ENCODE results near the gene DSCAML1. TPM values are rescaled to one million over a fixed set of nuclear protein-coding genes. Genes with fewer than 3 reads are reported as not detected.

The DSCAML1 gene
- total RNA-seq, 1 donor from 2014 or later, result 0.95 TPM

GRCh38 chr11:117431436-117431835 is 365.6 kb downstream of the DSCAML1 start:
- ATAC-seq (no peak), DNase-seq (no peak)
- no peak for TF ChIP-seq CTCF (IDR thresholded peaks at IDR 0.05)
- Histone ChIP-seq H3K4me3 (no peak overlapping the region), H3K36me3 (no peaks in the 10 kb centered on the region), H3K27me3 (ENCODE audit: low read depth) (no peaks in the 10 kb centered on the region), H3K27ac (no peak overlapping the region), H3K9me3 (no peaks in the 10 kb centered on the region), H3K4me1 (no peaks in the 10 kb centered on the region)
- intact Hi-C loops (cut with DNase I), result no loop called here

GRCh38 chr11:117430293-117430955 is 366.6 kb downstream of the DSCAML1 start:
- Histone ChIP-seq H3K36me3 (no peaks in the 10 kb centered on the region), H3K27me3 (ENCODE audit: low read depth) (no peaks in the 10 kb centered on the region), H3K9me3 (no peaks in the 10 kb centered on the region), H3K4me3 (no peak overlapping the region), H3K4me1 (no peaks in the 10 kb centered on the region), H3K27ac (no peak overlapping the region)
- no peak for ATAC-seq
- TF ChIP-seq CTCF (IDR thresholded peaks at IDR 0.05), result no peak
- DNase-seq, result no peak
- intact Hi-C loops (cut with DNase I), result no loop called here

- ATAC-seq (no peak), DNase-seq (no peak)
- Histone ChIP-seq H3K4me3 (no peak overlapping the region), H3K4me1 (no peaks in the 10 kb centered on the region), H3K36me3 (no peaks in the 10 kb centered on the region), H3K27me3 (ENCODE audit: low read depth) (no peaks in the 10 kb centered on the region), H3K27ac (no peak overlapping the region), H3K9me3 (no peaks in the 10 kb centered on the region)
- no peak for TF ChIP-seq CTCF (IDR thresholded peaks at IDR 0.05)
- intact Hi-C loops (cut with DNase I), result no loop called here
Observed at GRCh38 chr11:117428856-117429229, 368.2 kb downstream of the DSCAML1 start.

GRCh38 chr11:117428186-117428855 is 368.7 kb downstream of the DSCAML1 start:
- Histone ChIP-seq H3K27me3 (ENCODE audit: low read depth) (no peaks in the 10 kb centered on the region), H3K9me3 (no peaks in the 10 kb centered on the region), H3K36me3 (no peaks in the 10 kb centered on the region), H3K4me3 (no peak overlapping the region), H3K4me1 (no peaks in the 10 kb centered on the region), H3K27ac (no peak overlapping the region)
- intact Hi-C loops (cut with DNase I), result no loop called here
- DNase-seq (no peak), ATAC-seq (no peak)
- TF ChIP-seq CTCF (IDR thresholded peaks at IDR 0.05), result no peak

- H3K4me3 ChIP-seq, result no peak overlapping the region
- no peaks in the 10 kb centered on the region for H3K9me3 ChIP-seq
- no peak overlapping the region for H3K27ac ChIP-seq
- H3K27me3 ChIP-seq (ENCODE audit: low read depth), result no peaks in the 10 kb centered on the region
- no peaks in the 10 kb centered on the region for H3K36me3 ChIP-seq
- DNase-seq (no peak), ATAC-seq (no peak)
- no peak for TF ChIP-seq CTCF (IDR thresholded peaks at IDR 0.05)
- no peaks in the 10 kb centered on the region for H3K4me1 ChIP-seq
- intact Hi-C loops (cut with DNase I), result no loop called here
Observed at GRCh38 chr11:117427356-117427874, 369.6 kb downstream of the DSCAML1 start.

Measured in lower lobe of right lung (tissue), 2 donors.